Glutamatergic neuron (in vitro differentiated cells): Measurements from ENCODE around the gene KRTAP4-6. TPM values are rescaled to one million over a fixed set of nuclear protein-coding genes. Genes with fewer than 3 reads are reported as not detected.
"Not testable (repeated sequence)": the region's sequence is repeated elsewhere in the genome, so short reads cannot be mapped to it uniquely, and the experiment has no call there.

ENCODE experiments used
- DNase-seq: peaks from one replicate; pipeline ENCODE4 v3.0.0; 2022
- H3K27ac Mint-ChIP-seq: one replicate; pipeline ENCODE4 v1.8.0; 2020; ENCODE audit warnings: mild to moderate bottlenecking, mixed read lengths, inconsistent platforms; ENCODE audit not compliant: unreplicated experiment
- H3K27me3 Mint-ChIP-seq: one replicate; pipeline ENCODE4 v1.8.0; 2020; ENCODE audit warnings: mild to moderate bottlenecking, moderate library complexity, mixed read lengths, inconsistent platforms; ENCODE audit not compliant: unreplicated experiment
- H3K36me3 Mint-ChIP-seq: one replicate; pipeline ENCODE4 v1.8.0; 2020; ENCODE audit warnings: mild to moderate bottlenecking, mixed read lengths, inconsistent platforms; ENCODE audit not compliant: unreplicated experiment
- H3K4me1 Mint-ChIP-seq: one replicate; pipeline ENCODE4 v1.8.0; 2020; ENCODE audit warnings: mild to moderate bottlenecking, low read depth, mixed read lengths, inconsistent platforms; ENCODE audit not compliant: unreplicated experiment
- H3K4me3 Mint-ChIP-seq: one replicate; pipeline ENCODE4 v1.8.0; 2020; ENCODE audit warnings: mild to moderate bottlenecking, mixed read lengths, inconsistent platforms; ENCODE audit not compliant: unreplicated experiment
- H3K9me3 Mint-ChIP-seq: one replicate; pipeline ENCODE4 v1.8.0; 2020; ENCODE audit warnings: mild to moderate bottlenecking, moderate library complexity, mixed read lengths, inconsistent platforms; ENCODE audit not compliant: unreplicated experiment
- CTCF ChIP-seq: fragments of 200-600 bp; sonication (generic); IDR thresholded peaks from one replicate; pipeline ENCODE4 v1.5.0; 2021; ENCODE audit not compliant: partially characterized antibody, unreplicated experiment
- total RNA-seq: library from RNA; stranded (reverse); fragmentation: NEBNext Ultra II Directional; extraction: Animal tissue kit (Norgen Biotek cat#: 25700); gene quantifications from one replicate; pipeline ENCODE4 v1.2.1, GENCODE V29; 2021; ENCODE audit not compliant: unreplicated experiment

Gene KRTAP4-6
- total RNA-seq, 1 donor from 2014 or later = not detected

- Mint-ChIP-seq H3K4me3 (no peak overlapping the region), H3K4me1 (no peaks in the 10 kb centered on the region), H3K36me3 (peaks cover 9% of the 10 kb centered on the region), H3K27ac (no peak overlapping the region), H3K9me3 (peaks cover 5% of the 10 kb centered on the region), H3K27me3 (no peaks in the 10 kb centered on the region)
- no peak for TF ChIP-seq CTCF
- no peak for DNase-seq
These were observed 29.0 kb downstream of the KRTAP4-6 start for GRCh38 chr17:41111151-41111885.

- not testable (repeated sequence) for H3K4me3 Mint-ChIP-seq, H3K4me1 Mint-ChIP-seq, DNase-seq, H3K27me3 Mint-ChIP-seq, H3K27ac Mint-ChIP-seq
- peaks cover 10% of the 10 kb centered on the region for H3K9me3 Mint-ChIP-seq
- peaks cover 15% of the 10 kb centered on the region for H3K36me3 Mint-ChIP-seq
These were observed 31.5 kb downstream of the KRTAP4-6 start for GRCh38 chr17:41108728-41109386.

- H3K36me3 Mint-ChIP-seq = peaks cover 21% of the 10 kb centered on the region
- no peaks in the 10 kb centered on the region for H3K4me1 Mint-ChIP-seq
- H3K9me3 Mint-ChIP-seq = peaks cover 12% of the 10 kb centered on the region
- no peak overlapping the region for H3K4me3 Mint-ChIP-seq
- DNase-seq = no peak
- no peak for TF ChIP-seq CTCF
- H3K27ac Mint-ChIP-seq = no peak overlapping the region
- H3K27me3 Mint-ChIP-seq = peaks cover 3% of the 10 kb centered on the region
These were observed 32.3 kb downstream of the KRTAP4-6 start for GRCh38 chr17:41107941-41108450.

GRCh38 chr17:41105347-41105746 lies 35.0 kb downstream of the KRTAP4-6 start, which contains the start of gene KRTAP4-9:
TSS of gene KRTAP4-9 (plus strand) at chr17:41105389. CDS start at chr17:41105389, 0 bp downstream.
- not testable (repeated sequence) for DNase-seq, H3K4me1 Mint-ChIP-seq, H3K27me3 Mint-ChIP-seq, H3K27ac Mint-ChIP-seq, H3K4me3 Mint-ChIP-seq
- Mint-ChIP-seq H3K36me3 (peaks cover 18% of the 10 kb centered on the region), H3K9me3 (peaks cover 16% of the 10 kb centered on the region)

DNA sequence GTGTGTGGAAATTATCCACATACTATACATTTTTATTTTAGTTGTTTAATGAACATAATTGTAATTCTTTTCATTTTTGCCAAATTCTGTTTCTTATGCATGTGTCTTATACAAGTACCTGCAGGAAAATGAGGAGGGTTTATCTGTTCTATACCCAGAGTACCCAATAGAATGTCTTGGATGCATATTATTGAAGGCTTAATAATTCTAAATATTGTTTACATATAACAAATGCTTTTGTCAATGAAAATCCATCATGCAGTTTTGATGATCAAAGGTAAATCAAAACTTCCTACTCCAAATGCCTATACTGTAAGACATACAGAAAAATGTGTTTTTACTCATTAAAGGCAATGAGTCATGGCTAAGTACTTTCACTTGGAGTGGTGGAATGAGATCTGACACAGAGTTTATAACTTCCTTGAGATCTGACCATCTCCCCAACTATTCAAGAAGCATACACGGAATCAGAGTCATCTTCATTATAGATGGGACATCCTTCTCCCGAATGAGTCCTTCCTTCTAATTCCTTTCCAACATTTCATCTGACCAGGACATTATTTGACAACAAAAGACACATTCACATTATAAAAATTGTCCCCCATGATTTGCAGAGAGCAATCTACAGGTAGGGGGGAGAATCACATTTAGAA lies 35.8 kb downstream of the KRTAP4-6 start:
- H3K36me3 Mint-ChIP-seq = peaks cover 18% of the 10 kb centered on the region

DNA sequence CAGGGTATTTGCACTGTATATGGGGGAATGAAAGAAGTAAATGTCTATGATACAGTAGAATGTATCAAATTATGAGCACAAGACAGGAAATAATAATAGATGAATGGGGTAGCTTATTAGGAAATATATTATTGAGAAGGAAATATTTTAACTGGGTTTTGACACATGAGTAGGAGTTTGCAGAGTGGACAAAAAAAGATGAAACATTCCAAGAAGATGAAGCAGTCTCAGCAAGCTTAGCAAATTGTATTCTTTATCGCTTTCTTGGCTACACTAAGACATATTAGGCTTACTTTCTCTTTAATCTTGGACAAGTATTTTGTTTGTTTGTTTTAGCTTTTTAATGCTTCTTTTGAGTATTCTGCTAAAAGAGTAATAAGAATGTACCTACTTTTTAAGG lies 36.4 kb downstream of the KRTAP4-6 start:
- Mint-ChIP-seq H3K27me3 (peaks cover 3% of the 10 kb centered on the region), H3K4me1 (no peaks in the 10 kb centered on the region), H3K4me3 (no peak overlapping the region), H3K9me3 (peaks cover 15% of the 10 kb centered on the region), H3K36me3 (peaks cover 18% of the 10 kb centered on the region), H3K27ac (no peak overlapping the region)
- no peak for DNase-seq
- no peak for TF ChIP-seq CTCF

More for the DNA sequence above, 35.8 kb downstream of the KRTAP4-6 start:
- H3K4me1 Mint-ChIP-seq, H3K4me3 Mint-ChIP-seq, H3K27ac Mint-ChIP-seq, DNase-seq, H3K27me3 Mint-ChIP-seq: not testable (repeated sequence)
- H3K9me3 Mint-ChIP-seq = peaks cover 15% of the 10 kb centered on the region
